GM21825 (cell line): ENCODE data around the gene CSRNP3.

Experiments used
- ATAC-seq: cut with Tn5 transposase; IDR thresholded peaks from one replicate; pipeline ENCODE4 v1.9.1; 2021; ENCODE audit warnings: mild to moderate bottlenecking, moderate library complexity; ENCODE audit not compliant: unreplicated experiment

Gene CSRNP3

GRCh38 chr2:165675551-165675968 lies 206.1 kb downstream of the CSRNP3 start:
- no peak for ATAC-seq

GRCh38 chr2:165678882-165679281 lies 209.4 kb downstream of the CSRNP3 start:
- no peak for ATAC-seq

GRCh38 chr2:165679621-165680020 lies 210.1 kb downstream of the CSRNP3 start:
- no peak for ATAC-seq

- ATAC-seq, result no peak
Measured at GRCh38 chr2:165681841-165682240, 212.3 kb downstream of the CSRNP3 start.

- ATAC-seq, result no peak
Measured at GRCh38 chr2:165682546-165682945, 213.0 kb downstream of the CSRNP3 start.

GRCh38 chr2:165686800-165687199 lies 217.3 kb downstream of the CSRNP3 start:
- no peak for ATAC-seq

- no peak for ATAC-seq
Measured at GRCh38 chr2:165687426-165688002, 218.0 kb downstream of the CSRNP3 start.

- no peak for ATAC-seq
Measured at GRCh38 chr2:165691615-165692014, 222.1 kb downstream of the CSRNP3 start.

GRCh38 chr2:165692906-165693305 lies 223.4 kb downstream of the CSRNP3 start:
- ATAC-seq, result no peak

- ATAC-seq, result no peak
Measured at GRCh38 chr2:165693838-165694237, 224.3 kb downstream of the CSRNP3 start.

GRCh38 chr2:165697748-165698443 lies 228.4 kb downstream of the CSRNP3 start:
- ATAC-seq, result no peak

GRCh38 chr2:165698444-165698884 lies 229.0 kb downstream of the CSRNP3 start:
- peak; percentile 80 for ATAC-seq

GRCh38 chr2:165699946-165700345 lies 230.4 kb downstream of the CSRNP3 start:
- ATAC-seq, result no peak

GRCh38 chr2:165700531-165700930 lies 231.0 kb downstream of the CSRNP3 start:
- ATAC-seq, result no peak

GRCh38 chr2:165701147-165701546 lies 231.6 kb downstream of the CSRNP3 start:
- ATAC-seq, result no peak

- ATAC-seq, result no peak
Measured at GRCh38 chr2:165706960-165707487, 237.5 kb downstream of the CSRNP3 start.

GRCh38 chr2:165716091-165716490 lies 246.6 kb downstream of the CSRNP3 start:
- no peak for ATAC-seq

GRCh38 chr2:165718610-165719210 lies 249.2 kb downstream of the CSRNP3 start:
- ATAC-seq, result no peak

GRCh38 chr2:165720511-165720910 lies 251.0 kb downstream of the CSRNP3 start:
- ATAC-seq, result no peak

GRCh38 chr2:165725421-165725820 lies 255.9 kb downstream of the CSRNP3 start:
- no peak for ATAC-seq
